ENCODE measurements around the gene WNT7B.

Gene WNT7B

DNA sequence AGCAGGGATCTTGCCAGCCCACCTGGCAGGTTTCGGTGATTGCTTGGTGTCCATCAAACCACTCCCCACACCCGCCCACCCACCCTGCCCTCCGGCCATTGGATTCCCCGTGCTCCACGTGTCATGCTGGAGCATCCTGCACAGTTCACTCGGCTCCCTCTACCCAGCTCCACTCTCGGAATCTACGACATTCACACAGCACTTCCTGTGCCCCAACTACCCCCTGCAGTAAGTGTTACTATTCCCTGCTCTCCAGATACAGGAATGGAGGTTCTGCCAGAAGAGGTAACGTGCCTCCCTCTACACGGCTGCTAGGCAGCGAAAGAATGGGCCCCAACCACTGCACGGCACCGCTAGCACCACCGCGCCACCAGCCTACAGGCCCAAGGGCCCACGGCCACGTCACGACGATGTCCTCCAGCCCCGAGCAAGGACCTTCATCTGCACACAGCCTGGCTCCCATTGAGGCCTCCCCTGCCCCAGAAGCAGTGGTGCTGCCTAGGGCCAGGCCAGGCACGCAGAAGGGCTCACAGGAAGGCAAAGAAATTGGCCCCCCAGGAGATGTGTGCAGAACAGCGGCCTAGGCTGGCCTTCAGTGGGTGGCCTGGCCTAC lies 27.6 kb downstream of the WNT7B start:
- no peak for DNase-seq

GRCh38 chr22:45948081-45948648 lies 28.8 kb downstream of the WNT7B start:
- peak; percentile 88 for DNase-seq

GRCh38 chr22:45946805-45947600 lies 30.0 kb downstream of the WNT7B start:
- no peak for DNase-seq

- no peak for DNase-seq
Observed at GRCh38 chr22:45945621-45946106, 31.3 kb downstream of the WNT7B start.

- no peak for DNase-seq
Observed at GRCh38 chr22:45942787-45943493, 34.0 kb downstream of the WNT7B start.

DNA sequence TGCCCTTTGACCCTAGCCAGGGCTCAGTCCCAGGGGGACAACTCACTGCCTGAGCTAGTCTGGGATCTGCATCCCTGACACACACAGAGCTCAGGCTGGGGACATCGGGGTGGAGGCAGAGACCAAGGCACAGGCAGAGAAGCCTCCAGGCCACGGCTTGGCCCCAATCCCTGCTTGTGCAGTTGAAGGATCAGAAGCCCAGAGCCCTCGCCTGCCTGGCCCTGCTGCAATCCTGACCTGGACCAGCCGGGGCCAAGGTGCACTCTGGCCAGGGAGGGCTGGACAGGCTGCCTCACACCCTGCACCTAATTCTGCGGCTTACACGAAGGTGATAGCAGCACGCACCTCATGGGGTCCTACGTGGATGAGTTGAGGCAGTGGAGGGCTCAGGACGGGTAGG lies 34.6 kb downstream of the WNT7B start:
- no peak for DNase-seq

- no peak for DNase-seq
Observed at GRCh38 chr22:45938913-45939312, 38.0 kb downstream of the WNT7B start.

DNA sequence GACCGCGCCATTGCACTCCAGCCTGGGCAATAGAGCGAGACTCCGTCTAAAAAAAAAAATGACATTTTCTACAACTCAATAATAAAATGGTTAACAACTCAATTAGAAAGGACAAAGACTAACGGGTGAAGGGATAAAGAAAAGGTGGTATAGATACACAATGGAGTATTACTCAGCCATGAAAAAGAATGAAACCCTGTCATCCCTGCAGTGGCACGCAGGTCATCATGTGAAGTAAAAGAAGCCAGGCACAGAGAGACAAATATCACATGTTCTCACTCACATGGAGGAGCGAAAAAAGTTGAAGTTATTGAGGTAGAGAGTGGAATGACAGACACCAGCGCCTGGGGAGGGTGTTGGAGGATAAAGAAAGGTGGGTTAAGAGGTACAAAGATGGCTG lies 39.0 kb downstream of the WNT7B start:
- no peak for DNase-seq

- no peak for DNase-seq
Observed at GRCh38 chr22:45935573-45935972, 41.4 kb downstream of the WNT7B start.

- DNase-seq: no peak
Observed at GRCh38 chr22:45934659-45935341, 42.2 kb downstream of the WNT7B start.

- no peak for DNase-seq
Observed at GRCh38 chr22:45934168-45934564, 42.8 kb downstream of the WNT7B start.

DNA sequence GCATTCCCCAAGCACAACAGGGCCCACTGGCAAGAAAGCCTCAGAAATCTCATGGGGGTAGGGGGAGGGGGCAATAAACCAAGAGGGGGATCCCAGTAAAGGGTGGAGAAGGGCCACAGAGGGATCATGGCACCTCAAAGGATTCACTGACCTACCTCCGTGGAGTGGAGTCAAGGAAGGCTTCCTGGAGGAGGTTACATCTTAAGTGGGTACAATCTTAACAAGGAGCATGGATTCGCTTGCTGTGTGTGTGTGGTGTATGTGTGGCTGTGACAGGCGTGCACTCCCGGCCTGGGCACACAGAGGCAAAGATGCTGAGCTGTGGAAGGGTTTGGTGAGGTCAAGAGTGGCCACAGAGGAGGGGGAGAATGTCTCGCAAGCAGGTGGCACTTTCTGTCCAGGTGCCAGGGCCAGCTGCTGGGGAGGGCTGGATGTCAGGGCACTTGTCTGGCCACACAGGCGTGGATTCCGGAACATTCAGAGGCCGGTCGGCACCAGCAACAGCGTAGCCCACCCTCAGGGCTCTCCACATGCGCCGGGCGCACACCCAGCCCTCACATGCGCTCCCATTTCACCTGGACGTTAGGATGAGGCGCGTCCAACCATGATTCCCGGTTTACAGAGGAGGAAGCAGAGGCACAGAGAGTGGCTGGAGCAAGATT lies 43.3 kb downstream of the WNT7B start:
- no peak for DNase-seq

DNA sequence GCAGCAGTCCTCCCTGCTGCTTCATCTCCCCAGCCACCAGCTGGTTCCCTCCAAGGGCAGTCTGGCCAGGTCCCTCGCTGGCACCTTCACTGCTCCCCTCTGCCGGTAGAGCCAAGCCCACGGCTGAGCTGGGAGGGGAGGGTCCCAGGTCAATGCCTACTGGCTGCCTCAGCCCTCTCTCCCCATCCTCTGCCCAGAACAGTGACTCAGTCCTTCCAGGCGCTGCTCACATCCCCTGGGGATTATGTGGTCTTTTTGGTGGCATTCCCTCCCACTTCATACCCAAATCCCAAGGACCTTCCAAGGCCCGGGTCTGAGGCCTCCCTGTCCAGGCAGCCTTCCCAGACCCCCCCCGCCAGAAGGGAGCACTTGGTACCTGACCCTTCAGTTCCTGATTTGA lies 44.9 kb downstream of the WNT7B start:
- DNase-seq: no peak

DNA sequence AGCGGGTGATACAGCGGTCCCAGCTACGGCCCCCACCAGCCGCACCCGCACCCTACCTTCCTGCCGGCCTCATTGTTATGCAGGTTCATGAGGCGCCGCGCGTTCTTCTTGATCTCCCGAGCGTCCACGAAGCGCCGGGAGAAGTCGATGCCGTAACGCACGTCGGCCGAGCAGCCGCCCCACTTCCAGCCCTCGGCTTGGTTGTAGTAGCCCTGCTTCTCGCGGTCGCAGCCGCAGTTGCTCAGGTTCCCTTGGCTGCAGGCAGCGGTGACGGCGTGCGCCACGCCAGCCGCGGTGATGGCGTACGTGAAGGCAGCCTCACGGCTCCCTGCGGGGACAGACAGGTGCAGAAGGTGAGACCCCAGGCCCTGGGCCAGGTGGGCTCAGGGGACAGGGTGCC lies 45.9 kb downstream of the WNT7B start:
- DNase-seq: no peak

GRCh38 chr22:45930324-45930723 lies 46.6 kb downstream of the WNT7B start:
- DNase-seq: no peak

DNA sequence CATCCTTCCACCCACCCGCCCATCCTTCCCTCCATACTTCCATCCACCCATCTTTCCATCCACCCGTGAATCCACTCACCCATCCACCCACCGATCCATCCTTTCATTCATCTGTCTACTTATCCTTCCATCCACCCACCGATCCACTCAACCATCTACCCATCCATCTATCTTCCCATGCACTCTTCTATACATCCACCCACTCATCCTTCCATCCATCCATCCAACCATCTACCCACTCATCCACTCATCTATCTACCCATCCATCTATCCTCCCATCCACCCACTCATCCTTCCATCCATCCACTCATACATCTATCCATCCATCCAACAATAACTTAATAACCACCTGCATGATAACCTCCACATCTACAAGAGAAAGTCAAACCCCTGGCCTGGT lies 47.3 kb downstream of the WNT7B start:
- DNase-seq: no peak

- no peak for DNase-seq
Observed at GRCh38 chr22:45928726-45929368, 48.1 kb downstream of the WNT7B start.

DNA sequence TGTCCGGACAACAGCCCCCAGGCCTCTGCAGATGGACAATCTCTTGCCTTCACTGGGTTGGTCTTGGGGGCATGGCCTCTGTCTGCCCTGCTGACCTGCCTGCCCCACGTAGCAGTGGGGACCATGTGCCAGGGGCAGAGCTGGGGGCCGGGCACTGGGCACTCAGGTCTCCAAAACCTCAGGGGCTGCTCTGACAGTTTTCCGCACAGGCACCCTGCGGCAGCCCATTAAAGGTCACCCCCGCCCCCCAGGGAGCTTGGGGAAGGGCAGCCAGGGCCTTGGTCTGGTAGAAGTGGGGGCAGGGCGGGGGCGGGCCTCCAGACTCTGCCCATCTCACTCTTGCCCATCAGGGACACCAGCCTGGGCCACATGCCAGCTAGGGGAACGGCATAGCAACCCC lies 49.9 kb downstream of the WNT7B start:
- no peak for DNase-seq

- DNase-seq: no peak
Observed at GRCh38 chr22:45926433-45926832, 50.5 kb downstream of the WNT7B start.

- DNase-seq: no peak
Observed at GRCh38 chr22:45925811-45926351, 51.1 kb downstream of the WNT7B start.

DNA sequence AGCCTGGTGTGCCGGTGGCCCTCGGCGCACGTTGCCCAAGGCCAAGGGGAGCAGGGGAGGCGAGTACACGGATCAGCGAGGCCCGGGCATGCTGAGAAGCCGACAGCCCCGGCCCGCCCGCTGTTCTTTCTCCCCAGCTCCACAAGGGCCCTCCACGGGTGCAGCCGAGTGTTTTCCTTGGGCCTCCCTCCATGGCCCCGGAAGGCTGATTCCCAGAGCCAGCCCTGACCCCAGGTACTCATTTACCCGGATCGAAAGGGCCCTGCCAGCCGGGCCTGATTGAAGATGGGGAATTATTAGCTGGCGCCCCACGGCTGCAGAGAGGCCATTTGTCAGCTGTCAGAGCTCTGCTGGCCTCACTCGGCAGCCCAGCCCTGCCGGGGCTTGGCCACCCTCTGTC lies 53.1 kb downstream of the WNT7B start:
- no peak for DNase-seq

DNA sequence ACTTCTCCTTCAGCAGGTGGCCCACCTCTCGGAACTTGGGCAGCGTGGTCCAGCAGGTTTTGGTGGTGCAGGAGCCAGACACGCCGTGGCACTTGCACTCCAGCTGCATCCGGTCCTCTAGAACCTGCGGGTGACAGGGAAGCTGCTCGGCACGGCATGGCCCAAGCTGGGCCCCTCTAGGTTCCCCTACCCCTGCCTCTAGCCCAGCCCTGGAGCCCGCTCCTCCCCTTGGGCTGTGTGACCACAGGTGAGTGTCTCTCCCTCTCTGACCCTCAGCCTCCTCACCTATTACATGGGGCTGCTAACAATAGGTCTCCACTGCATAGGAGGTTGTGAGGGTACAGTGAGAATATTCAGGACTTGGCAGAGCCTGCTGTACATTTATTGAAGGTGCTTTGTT lies 53.8 kb downstream of the WNT7B start:
- DNase-seq: no peak

Measured in NCI-H1105 treated with DMSO at 0.1 percent for 48 hours (cell line).